Panc1 (cell line): ENCODE results near the gene RUSF1.

Experiments used
- POLR2AphosphoS5 ChIP-seq: IDR thresholded peaks from 2 replicates; pipeline ENCODE4 v1.6.1; 2012; ENCODE audit warnings: mild to moderate bottlenecking, low read depth, low read length, moderate library complexity
- SIN3A ChIP-seq: IDR thresholded peaks from 2 replicates; pipeline ENCODE4 v1.6.1; 2012; ENCODE audit warnings: low read depth, mild to moderate bottlenecking, low read length, moderate library complexity, borderline replicate concordance; ENCODE audit not compliant: insufficient read depth
- TF ChIP-seq, protein P1 (sequence below): fragments of 450-650 bp; IDR thresholded peaks from 2 replicates; pipeline ENCODE4 v1.5.1; 2017; ENCODE audit warnings: mild to moderate bottlenecking

DNA sequence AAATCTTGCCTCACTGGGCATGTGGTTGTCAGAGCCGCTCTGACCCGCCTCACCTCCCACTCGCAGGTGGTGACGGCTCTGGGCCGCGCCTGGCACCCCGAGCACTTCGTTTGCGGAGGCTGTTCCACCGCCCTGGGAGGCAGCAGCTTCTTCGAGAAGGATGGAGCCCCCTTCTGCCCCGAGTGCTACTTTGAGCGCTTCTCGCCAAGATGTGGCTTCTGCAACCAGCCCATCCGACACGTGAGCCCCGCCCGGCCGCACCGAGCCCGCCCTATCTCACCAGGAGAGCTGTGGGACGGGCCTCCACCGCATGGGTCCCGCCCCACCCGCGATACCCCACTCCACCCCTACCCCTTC lies 32.3 kb downstream of the RUSF1 start:
- TF ChIP-seq, protein P1, sequence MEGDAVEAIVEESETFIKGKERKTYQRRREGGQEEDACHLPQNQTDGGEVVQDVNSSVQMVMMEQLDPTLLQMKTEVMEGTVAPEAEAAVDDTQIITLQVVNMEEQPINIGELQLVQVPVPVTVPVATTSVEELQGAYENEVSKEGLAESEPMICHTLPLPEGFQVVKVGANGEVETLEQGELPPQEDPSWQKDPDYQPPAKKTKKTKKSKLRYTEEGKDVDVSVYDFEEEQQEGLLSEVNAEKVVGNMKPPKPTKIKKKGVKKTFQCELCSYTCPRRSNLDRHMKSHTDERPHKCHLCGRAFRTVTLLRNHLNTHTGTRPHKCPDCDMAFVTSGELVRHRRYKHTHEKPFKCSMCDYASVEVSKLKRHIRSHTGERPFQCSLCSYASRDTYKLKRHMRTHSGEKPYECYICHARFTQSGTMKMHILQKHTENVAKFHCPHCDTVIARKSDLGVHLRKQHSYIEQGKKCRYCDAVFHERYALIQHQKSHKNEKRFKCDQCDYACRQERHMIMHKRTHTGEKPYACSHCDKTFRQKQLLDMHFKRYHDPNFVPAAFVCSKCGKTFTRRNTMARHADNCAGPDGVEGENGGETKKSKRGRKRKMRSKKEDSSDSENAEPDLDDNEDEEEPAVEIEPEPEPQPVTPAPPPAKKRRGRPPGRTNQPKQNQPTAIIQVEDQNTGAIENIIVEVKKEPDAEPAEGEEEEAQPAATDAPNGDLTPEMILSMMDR = no peak
- TF ChIP-seq POLR2AphosphoS5 (no peak), SIN3A (no peak)
